MM.1S (cell line): ENCODE results near the gene CD3D.

ENCODE experiments used
- DNase-seq: peaks from one replicate; pipeline ENCODE4 v3.0.0-alpha.2; 2015
- H2AFZ ChIP-seq: fragments of 300-600 bp; sonication (generic); 2 replicates; pipeline ENCODE4 v1.6.0; 2016; ENCODE audit warnings: antibody characterized with exemption, low read length
- H3F3A ChIP-seq: fragments of 300-600 bp; sonication (generic); 2 replicates; pipeline ENCODE4 v1.6.1; 2016; ENCODE audit warnings: mild to moderate bottlenecking, antibody characterized with exemption, low read length, moderate library complexity, mixed read lengths; ENCODE audit not compliant: insufficient read depth
- H3K27ac ChIP-seq: fragments of 300-600 bp; sonication (generic); 2 replicates; pipeline ENCODE4 v1.5.1; 2016; ENCODE audit warnings: mild to moderate bottlenecking, low read length
- H3K27me3 ChIP-seq: fragments of 300-600 bp; sonication (generic); replicated peaks from 2 replicates; pipeline ENCODE4 v1.6.0; 2016; ENCODE audit warnings: low read length; ENCODE audit not compliant: insufficient read depth
- H3K36me3 ChIP-seq: fragments of 300-600 bp; sonication (generic); replicated peaks from 2 replicates; pipeline ENCODE4 v1.6.1; 2016; ENCODE audit warnings: mild to moderate bottlenecking, low read length, mixed read lengths; ENCODE audit not compliant: insufficient read depth
- H3K4me1 ChIP-seq: fragments of 300-600 bp; sonication (generic); 2 replicates; pipeline ENCODE4 v1.6.1; 2016; ENCODE audit warnings: low read length, mixed read lengths
- H3K4me2 ChIP-seq: fragments of 300-600 bp; sonication (generic); 2 replicates; pipeline ENCODE4 v1.6.0; 2016; ENCODE audit warnings: low read depth, low read length
- H3K4me3 ChIP-seq: fragments of 300-600 bp; sonication (generic); 2 replicates; pipeline ENCODE4 v1.5.1; 2016; ENCODE audit warnings: low read length, mixed read lengths
- H3K79me2 ChIP-seq: fragments of 300-600 bp; sonication (generic); 2 replicates; pipeline ENCODE4 v1.6.1; 2016; ENCODE audit warnings: mixed run types, low read length, mixed read lengths
- H3K9ac ChIP-seq: fragments of 300-600 bp; sonication (generic); 2 replicates; pipeline ENCODE4 v1.6.1; 2016; ENCODE audit warnings: low read length, mixed read lengths
- H3K9me2 ChIP-seq: fragments of 300-600 bp; sonication (generic); replicated peaks from 2 replicates; pipeline ENCODE4 v1.6.1; 2016; ENCODE audit warnings: mild to moderate bottlenecking, low read length, mixed read lengths; ENCODE audit not compliant: insufficient read depth
- H3K9me3 ChIP-seq: fragments of 300-600 bp; sonication (generic); replicated peaks from 2 replicates; pipeline ENCODE4 v1.6.1; 2016; ENCODE audit warnings: mild to moderate bottlenecking, low read length, mixed read lengths; ENCODE audit not compliant: insufficient read depth
- H4K20me1 ChIP-seq: fragments of 300-600 bp; sonication (generic); 2 replicates; pipeline ENCODE4 v1.6.1; 2016; ENCODE audit warnings: mild to moderate bottlenecking, low read length, moderate library complexity, mixed read lengths; ENCODE audit not compliant: insufficient read depth
- EZH2 ChIP-seq: fragments of 300-600 bp; sonication (generic); optimal IDR thresholded peaks from 2 replicates; pipeline ENCODE3; 2017; ENCODE audit warnings: low read depth, mild to moderate bottlenecking, antibody characterized with exemption, low read length, mixed read lengths
- EZH2phosphoT487 ChIP-seq: fragments of 300-600 bp; sonication (generic); IDR thresholded peaks from 2 replicates; pipeline ENCODE4 v1.6.1; 2018; ENCODE audit warnings: antibody characterized with exemption, low read length
- TF ChIP-seq, protein P1 (sequence below): fragments of 300-600 bp; sonication (generic); IDR thresholded peaks from 2 replicates; pipeline ENCODE4 v1.5.1; 2016; ENCODE audit warnings: antibody characterized with exemption, low read length, mixed read lengths

CD3D gene

DNA sequence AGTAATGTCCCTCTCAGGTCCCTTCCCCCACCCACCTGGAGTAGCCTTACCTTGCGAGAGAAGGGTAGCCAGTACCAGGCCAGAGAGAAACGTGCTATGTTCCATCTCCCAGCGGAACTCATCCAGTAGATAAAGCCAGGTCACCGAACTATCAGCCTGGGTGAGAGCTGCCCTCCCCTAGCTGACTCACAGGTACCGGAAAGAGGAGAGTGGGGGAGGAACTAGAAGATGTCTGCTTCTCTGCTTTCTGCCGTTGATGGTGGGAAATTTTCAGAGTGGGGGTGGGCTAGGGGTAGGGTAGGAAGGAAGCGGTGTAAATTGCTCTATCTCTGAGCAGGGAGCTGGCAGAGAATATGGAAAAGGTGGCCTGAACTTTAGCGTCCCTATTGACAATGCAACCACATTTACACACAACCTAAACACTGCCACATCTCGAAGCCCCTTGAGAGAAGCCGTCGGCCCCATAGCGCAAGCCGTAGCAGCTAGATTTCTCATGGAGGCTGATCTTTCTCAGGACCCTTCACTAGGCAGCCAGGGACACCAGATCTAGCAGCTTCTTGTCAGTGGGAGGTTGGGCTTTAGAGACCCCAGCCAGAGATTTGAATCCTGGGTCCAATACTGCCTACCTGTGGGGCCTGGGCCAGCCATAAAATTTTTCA is at the start of gene CD3D:
Gene CD3D (minus strand): TSS at position 203 of the 659 bp plus-strand sequence. CDS start 98 bp downstream, at position 105.
- Histone ChIP-seq H3K27ac (no peak within 1 kb of the TSS), H3K9ac (no peak within 1 kb of the TSS), H3K4me2 (no peak within 1 kb of the TSS), H3K4me1 (no peaks in the 10 kb centered on the region), H3K9me2 (no peaks in the 10 kb centered on the region), H3K27me3 (no peaks in the 10 kb centered on the region), H4K20me1 (no peaks in the 10 kb centered on the region), H3K9me3 (no peaks in the 10 kb centered on the region), H3K79me2 (no peaks in the 10 kb centered on the region), H3K36me3 (no peaks in the 10 kb centered on the region), H3K4me3 (no peak within 1 kb of the TSS), H2AFZ (no peak within 1 kb of the TSS), H3F3A (no peaks in the 10 kb centered on the region)
- no peak for DNase-seq
- TF ChIP-seq, protein P1, sequence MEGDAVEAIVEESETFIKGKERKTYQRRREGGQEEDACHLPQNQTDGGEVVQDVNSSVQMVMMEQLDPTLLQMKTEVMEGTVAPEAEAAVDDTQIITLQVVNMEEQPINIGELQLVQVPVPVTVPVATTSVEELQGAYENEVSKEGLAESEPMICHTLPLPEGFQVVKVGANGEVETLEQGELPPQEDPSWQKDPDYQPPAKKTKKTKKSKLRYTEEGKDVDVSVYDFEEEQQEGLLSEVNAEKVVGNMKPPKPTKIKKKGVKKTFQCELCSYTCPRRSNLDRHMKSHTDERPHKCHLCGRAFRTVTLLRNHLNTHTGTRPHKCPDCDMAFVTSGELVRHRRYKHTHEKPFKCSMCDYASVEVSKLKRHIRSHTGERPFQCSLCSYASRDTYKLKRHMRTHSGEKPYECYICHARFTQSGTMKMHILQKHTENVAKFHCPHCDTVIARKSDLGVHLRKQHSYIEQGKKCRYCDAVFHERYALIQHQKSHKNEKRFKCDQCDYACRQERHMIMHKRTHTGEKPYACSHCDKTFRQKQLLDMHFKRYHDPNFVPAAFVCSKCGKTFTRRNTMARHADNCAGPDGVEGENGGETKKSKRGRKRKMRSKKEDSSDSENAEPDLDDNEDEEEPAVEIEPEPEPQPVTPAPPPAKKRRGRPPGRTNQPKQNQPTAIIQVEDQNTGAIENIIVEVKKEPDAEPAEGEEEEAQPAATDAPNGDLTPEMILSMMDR = no peak

DNA sequence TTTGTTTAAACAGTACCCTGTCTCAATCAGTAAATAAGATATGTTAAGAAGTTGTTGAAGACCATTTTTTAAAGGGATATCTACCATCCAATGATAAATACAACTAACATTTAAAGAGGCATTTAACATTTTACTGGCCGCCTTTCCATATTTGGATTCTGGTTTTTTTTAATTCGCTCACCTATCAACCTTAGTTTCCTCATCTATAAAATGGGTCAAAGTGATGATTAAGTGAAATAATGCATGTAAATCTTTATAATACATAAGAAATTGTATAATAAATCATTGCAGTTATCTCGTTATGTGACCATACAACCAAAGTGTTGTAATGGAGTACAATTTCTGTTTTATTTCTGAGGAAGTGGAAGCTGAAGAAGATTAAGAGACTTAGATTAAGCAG is 41.2 kb upstream of the CD3D start:
- TF ChIP-seq EZH2 (no peak), EZH2phosphoT487 (no peak)
- TF ChIP-seq, protein P1 = no peak
- no peaks in the 10 kb centered on the region for H3K9me2 ChIP-seq
- H3K36me3 ChIP-seq = peaks cover 8% of the 10 kb centered on the region; the same call in 1 of the 2 replicates
- DNase-seq = no peak
- no peak overlapping the region for H3K4me3 ChIP-seq
- H3K4me1 ChIP-seq = no peaks in the 10 kb centered on the region
- no peak overlapping the region for H2AFZ ChIP-seq
- H3K9me3 ChIP-seq = no peaks in the 10 kb centered on the region
- H4K20me1 ChIP-seq = no peaks in the 10 kb centered on the region
- H3K27me3 ChIP-seq = no peaks in the 10 kb centered on the region
- H3K27ac ChIP-seq = no peak overlapping the region
- no peak overlapping the region for H3K9ac ChIP-seq
- H3K79me2 ChIP-seq = no peaks in the 10 kb centered on the region
- H3F3A ChIP-seq = no peaks in the 10 kb centered on the region
- no peak overlapping the region for H3K4me2 ChIP-seq

DNA sequence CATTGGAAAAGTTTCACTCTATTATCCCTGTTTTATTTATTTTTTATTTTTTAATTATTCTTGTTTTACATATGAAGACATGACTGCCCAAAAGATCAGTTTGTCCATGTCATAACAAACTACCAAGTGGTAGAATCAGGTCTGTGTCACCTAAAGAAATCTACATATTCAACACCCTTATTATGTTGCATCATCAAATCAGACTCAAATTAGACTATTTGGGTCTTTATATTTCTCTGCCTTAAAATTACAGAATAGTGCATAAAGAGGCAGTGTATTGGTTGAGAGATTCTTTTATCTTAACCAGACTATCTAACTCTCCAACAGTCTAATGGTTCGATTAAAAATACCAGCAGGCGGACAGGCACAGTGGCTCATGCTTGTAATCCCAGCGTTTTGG is 40.4 kb upstream of the CD3D start:
- Histone ChIP-seq H3K36me3 (peaks cover 8% of the 10 kb centered on the region; the same call in 1 of the 2 replicates), H3K4me3 (no peak overlapping the region), H2AFZ (no peak overlapping the region), H3K9me3 (no peaks in the 10 kb centered on the region), H3F3A (no peaks in the 10 kb centered on the region), H3K9ac (no peak overlapping the region), H3K79me2 (no peaks in the 10 kb centered on the region), H3K27me3 (no peaks in the 10 kb centered on the region), H3K4me1 (no peaks in the 10 kb centered on the region), H3K4me2 (no peak overlapping the region), H4K20me1 (no peaks in the 10 kb centered on the region), H3K9me2 (no peaks in the 10 kb centered on the region), H3K27ac (no peak overlapping the region)
- no peak for TF ChIP-seq EZH2
- TF ChIP-seq, protein P1 = no peak
- TF ChIP-seq EZH2phosphoT487 = no peak
- DNase-seq = no peak
